SK-N-SH treated with all-trans-retinoic acid at 6 μM for 48 hours (cell line): ENCODE data around the gene REN.
A peak's percentile ranks its signal among the peaks of the same experiment; 100 is the strongest.

ENCODE experiments used
- ATAC-seq: fragments of 200-7000 bp; cut with Tn5 transposase; 3 replicates; pipeline ENCODE4 v1.9.1; 2020; ENCODE audit warnings: mild to moderate bottlenecking, moderate library complexity
- ARNTL ChIP-seq: fragments of 450-650 bp; formaldehyde crosslinking; IDR thresholded peaks from 2 replicates; pipeline ENCODE4 v1.5.0; 2020; ENCODE audit warnings: low read depth, mild to moderate bottlenecking, moderate library complexity, borderline replicate concordance
- CSDC2 ChIP-seq: fragments of 250-450 bp; sonication (Bioruptor Pico); IDR thresholded peaks from 2 replicates; pipeline ENCODE4 v1.5.0; 2020; ENCODE audit warnings: mild to moderate bottlenecking, moderate library complexity
- CSRNP3 ChIP-seq: fragments of 250-450 bp; sonication (Bioruptor Pico); IDR thresholded peaks from 2 replicates; pipeline ENCODE4 v1.5.1; 2021; ENCODE audit warnings: mild to moderate bottlenecking, moderate library complexity
- ESRRG ChIP-seq: fragments of 250-450 bp; sonication (Bioruptor Pico); IDR thresholded peaks from 2 replicates; pipeline ENCODE4 v1.6.1; 2021; ENCODE audit warnings: mild to moderate bottlenecking
- GLIS3 ChIP-seq: fragments of 250-450 bp; sonication (Bioruptor Pico); IDR thresholded peaks from 2 replicates; pipeline ENCODE4 v1.5.0; 2020; ENCODE audit warnings: mild to moderate bottlenecking, moderate library complexity
- ISL1 ChIP-seq: fragments of 250-450 bp; sonication (Bioruptor Pico); IDR thresholded peaks from 2 replicates; pipeline ENCODE4 v2.1.2; 2022; ENCODE audit warnings: mild to moderate bottlenecking, moderate library complexity
- OSR1 ChIP-seq: fragments of 250-450 bp; sonication (Bioruptor Pico); IDR thresholded peaks from 2 replicates; pipeline ENCODE4 v1.8.0; 2022; ENCODE audit warnings: moderate library complexity, mild to moderate bottlenecking, inconsistent platforms
- POU6F1 ChIP-seq: fragments of 250-450 bp; sonication (Bioruptor Pico); IDR thresholded peaks from 2 replicates; pipeline ENCODE4 v1.8.0; 2021; ENCODE audit warnings: low read depth, mild to moderate bottlenecking, moderate library complexity, borderline replicate concordance
- PPARA ChIP-seq: fragments of 250-450 bp; sonication (Bioruptor Pico); IDR thresholded peaks from 2 replicates; pipeline ENCODE4 v1.5.0; 2020; ENCODE audit warnings: mild to moderate bottlenecking, borderline replicate concordance
- RARB ChIP-seq: fragments of 250-450 bp; sonication (Bioruptor Pico); IDR thresholded peaks from 2 replicates; pipeline ENCODE4 v1.8.0; 2021; ENCODE audit warnings: mild to moderate bottlenecking, moderate library complexity
- SNAI2 ChIP-seq: fragments of 250-450 bp; sonication (Bioruptor Pico); IDR thresholded peaks from 2 replicates; pipeline ENCODE4 v1.5.0; 2020; ENCODE audit warnings: mild to moderate bottlenecking, moderate library complexity
- TCF4 ChIP-seq: fragments of 250-450 bp; sonication (Bioruptor Pico); IDR thresholded peaks from 2 replicates; pipeline ENCODE4 v1.8.0; 2021; ENCODE audit warnings: mild to moderate bottlenecking, moderate library complexity, borderline replicate concordance
- TOX ChIP-seq: fragments of 250-450 bp; sonication (Bioruptor Pico); IDR thresholded peaks from 2 replicates; pipeline ENCODE4 v1.8.0; 2021; ENCODE audit warnings: mild to moderate bottlenecking, moderate library complexity, borderline replicate concordance
- TSHZ2 ChIP-seq: fragments of 250-450 bp; sonication (Bioruptor Pico); IDR thresholded peaks from 2 replicates; pipeline ENCODE4 v1.5.0; 2020; ENCODE audit warnings: mild to moderate bottlenecking, moderate library complexity
- ZC3H10 ChIP-seq: fragments of 250-450 bp; sonication (Bioruptor Pico); IDR thresholded peaks from 2 replicates; pipeline ENCODE4 v1.5.1; 2021; ENCODE audit warnings: mild to moderate bottlenecking, moderate library complexity
- ZFP3 ChIP-seq: fragments of 250-450 bp; sonication (Bioruptor Pico); IDR thresholded peaks from 2 replicates; pipeline ENCODE4 v1.5.0; 2020; ENCODE audit warnings: mild to moderate bottlenecking, moderate library complexity
- ZFP30 ChIP-seq: fragments of 450-650 bp; formaldehyde crosslinking; IDR thresholded peaks from 2 replicates; pipeline ENCODE4 v1.5.0; 2022; ENCODE audit warnings: mild to moderate bottlenecking, moderate library complexity
- ZNF565 ChIP-seq: fragments of 450-650 bp; formaldehyde crosslinking; conservative IDR thresholded peaks from 2 replicates; pipeline ENCODE4 v1.5.0; 2020; ENCODE audit warnings: low read depth, mild to moderate bottlenecking, moderate library complexity
- ZNF70 ChIP-seq: fragments of 450-650 bp; formaldehyde crosslinking; IDR thresholded peaks from 2 replicates; pipeline ENCODE4 v1.5.0; 2020; ENCODE audit warnings: mild to moderate bottlenecking, moderate library complexity
- TF ChIP-seq, protein P1 (sequence below): fragments of 250-450 bp; sonication (Bioruptor Pico); IDR thresholded peaks from 2 replicates; pipeline ENCODE4 v1.5.1; 2020; ENCODE audit warnings: low read depth, mild to moderate bottlenecking, moderate library complexity
- TF ChIP-seq, protein P2 (sequence below): fragments of 250-450 bp; sonication (Bioruptor Pico); IDR thresholded peaks from 2 replicates; pipeline ENCODE4 v1.8.0; 2020; ENCODE audit warnings: mild to moderate bottlenecking, moderate library complexity, borderline replicate concordance

The REN gene

GRCh38 chr1:204207136-204207616 lies 41.0 kb upstream of the REN start:
- TF ChIP-seq TSHZ2 (no peak), CSRNP3 (CRISPR knock-in tag) (no peak), ARNTL (CRISPR knock-in tag) (no peak), ISL1 (CRISPR knock-in tag) (no peak)
- peak; percentile 98 for ATAC-seq

DNA sequence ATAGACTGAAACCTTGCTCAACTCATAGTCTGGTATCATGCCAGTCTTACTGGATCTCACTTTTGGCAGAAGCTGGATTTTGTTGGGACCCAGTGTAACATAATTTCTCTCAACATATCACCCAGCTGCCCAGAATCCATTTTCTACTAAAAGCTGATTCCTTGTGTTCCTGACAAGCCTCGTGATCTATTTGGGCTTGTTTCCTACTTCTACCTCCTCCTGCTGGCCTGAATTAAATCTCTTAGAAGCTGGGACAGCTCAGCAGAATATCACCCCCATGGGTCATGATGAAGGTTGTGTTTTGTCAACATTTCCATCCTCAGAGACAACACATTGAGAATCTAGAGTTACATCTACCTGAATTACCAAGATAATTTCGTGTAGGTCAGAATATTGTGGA lies 40.0 kb upstream of the REN start:
- ATAC-seq, result 0 out of 3 replicates have a peak, but pooled peaks have one; percentile 23
- TF ChIP-seq ISL1 (CRISPR knock-in tag) (no peak), SNAI2 (no peak), ZC3H10 (CRISPR knock-in tag) (no peak), TOX (CRISPR knock-in tag) (no peak), ZNF70 (CRISPR knock-in tag) (no peak)

DNA sequence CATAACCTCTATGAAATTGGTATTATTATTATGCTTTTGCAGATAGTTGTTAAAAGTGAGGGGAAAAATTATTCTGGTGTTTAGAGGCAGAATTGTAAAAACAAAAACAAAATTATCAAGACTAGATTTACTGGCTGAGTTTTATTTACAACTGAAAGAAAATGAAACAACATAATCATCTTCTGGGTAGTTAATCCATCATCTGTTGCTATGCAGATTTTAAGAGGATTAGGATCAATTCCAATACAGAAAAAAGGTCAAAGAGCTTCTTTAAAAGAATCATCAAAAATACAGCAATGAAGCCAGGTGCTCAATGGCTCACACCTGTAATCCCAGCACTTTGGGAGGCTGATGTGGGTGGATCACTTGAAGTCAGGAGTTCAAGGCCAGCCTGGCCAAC lies 39.3 kb upstream of the REN start:
- ATAC-seq, result no peak
- no peak for TF ChIP-seq ARNTL (CRISPR knock-in tag)
- no peak for TF ChIP-seq POU6F1 (CRISPR knock-in tag)
- TF ChIP-seq CSRNP3 (CRISPR knock-in tag), result no peak
- no peak for TF ChIP-seq ZFP30
- TF ChIP-seq, protein P1, sequence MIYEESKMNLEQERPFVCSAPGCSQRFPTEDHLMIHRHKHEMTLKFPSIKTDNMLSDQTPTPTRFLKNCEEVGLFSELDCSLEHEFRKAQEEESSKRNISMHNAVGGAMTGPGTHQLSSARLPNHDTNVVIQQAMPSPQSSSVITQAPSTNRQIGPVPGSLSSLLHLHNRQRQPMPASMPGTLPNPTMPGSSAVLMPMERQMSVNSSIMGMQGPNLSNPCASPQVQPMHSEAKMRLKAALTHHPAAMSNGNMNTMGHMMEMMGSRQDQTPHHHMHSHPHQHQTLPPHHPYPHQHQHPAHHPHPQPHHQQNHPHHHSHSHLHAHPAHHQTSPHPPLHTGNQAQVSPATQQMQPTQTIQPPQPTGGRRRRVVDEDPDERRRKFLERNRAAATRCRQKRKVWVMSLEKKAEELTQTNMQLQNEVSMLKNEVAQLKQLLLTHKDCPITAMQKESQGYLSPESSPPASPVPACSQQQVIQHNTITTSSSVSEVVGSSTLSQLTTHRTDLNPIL (CRISPR knock-in tag), result no peak
- no peak for TF ChIP-seq GLIS3 (CRISPR knock-in tag)
- TF ChIP-seq RARB (CRISPR knock-in tag), result no peak
- TF ChIP-seq OSR1 (CRISPR knock-in tag), result no peak
- no peak for TF ChIP-seq TOX (CRISPR knock-in tag)
- TF ChIP-seq ZNF70 (CRISPR knock-in tag), result no peak
- no peak for TF ChIP-seq ZNF565 (CRISPR knock-in tag)
- TF ChIP-seq PPARA (CRISPR knock-in tag), result no peak
- no peak for TF ChIP-seq ESRRG (CRISPR knock-in tag)
- no peak for TF ChIP-seq TCF4 (CRISPR knock-in tag)
- TF ChIP-seq SNAI2, result no peak
- no peak for TF ChIP-seq TSHZ2
- TF ChIP-seq ISL1 (CRISPR knock-in tag), result no peak
- TF ChIP-seq, protein P2, sequence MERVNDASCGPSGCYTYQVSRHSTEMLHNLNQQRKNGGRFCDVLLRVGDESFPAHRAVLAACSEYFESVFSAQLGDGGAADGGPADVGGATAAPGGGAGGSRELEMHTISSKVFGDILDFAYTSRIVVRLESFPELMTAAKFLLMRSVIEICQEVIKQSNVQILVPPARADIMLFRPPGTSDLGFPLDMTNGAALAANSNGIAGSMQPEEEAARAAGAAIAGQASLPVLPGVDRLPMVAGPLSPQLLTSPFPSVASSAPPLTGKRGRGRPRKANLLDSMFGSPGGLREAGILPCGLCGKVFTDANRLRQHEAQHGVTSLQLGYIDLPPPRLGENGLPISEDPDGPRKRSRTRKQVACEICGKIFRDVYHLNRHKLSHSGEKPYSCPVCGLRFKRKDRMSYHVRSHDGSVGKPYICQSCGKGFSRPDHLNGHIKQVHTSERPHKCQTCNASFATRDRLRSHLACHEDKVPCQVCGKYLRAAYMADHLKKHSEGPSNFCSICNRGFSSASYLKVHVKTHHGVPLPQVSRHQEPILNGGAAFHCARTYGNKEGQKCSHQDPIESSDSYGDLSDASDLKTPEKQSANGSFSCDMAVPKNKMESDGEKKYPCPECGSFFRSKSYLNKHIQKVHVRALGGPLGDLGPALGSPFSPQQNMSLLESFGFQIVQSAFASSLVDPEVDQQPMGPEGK (CRISPR knock-in tag), result no peak
- TF ChIP-seq CSDC2 (CRISPR knock-in tag), result no peak
- no peak for TF ChIP-seq ZFP3
